HCT116 (cell line): ENCODE data around the gene ETS2. TPM values are rescaled to one million over a fixed set of nuclear protein-coding genes. Genes with fewer than 3 reads are reported as not detected.
A peak's percentile ranks its signal among the peaks of the same experiment; 100 is the strongest.

ENCODE experiments used
- ATAC-seq: fragments of 200-7000 bp; cut with Tn5 transposase; 2 replicates; pipeline ENCODE4 v1.9.1; 2020; ENCODE audit warnings: mild to moderate bottlenecking, moderate library complexity
- BruUV-seq: library from RNA; stranded (reverse); fragments of 400-500 nt; replicated peaks from 2 replicates; lab custom pipeline; 2021; lab: Mats Ljungman, UMichigan
- CTCF ChIA-PET: fragments of 300-600 bp; sonication (Branson Sonifier 250); formaldehyde crosslinking; loops from one replicate; lab custom pipeline; 2021; ENCODE audit warnings: antibody characterized with exemption; lab: Charles Lee
- POLR2A ChIA-PET: fragments of 300-600, 350-600 bp; sonication (Branson Sonifier 250); formaldehyde crosslinking; loops from one replicate; lab custom pipeline; 2021; ENCODE audit warnings: antibody characterized with exemption; lab: Charles Lee
- RAD21 ChIA-PET, 2 experiments: fragments of 300-600 bp; sonication (Branson Sonifier 250); formaldehyde crosslinking; loops; one replicate each; lab custom pipeline; 2023; ENCODE audit warnings: low total read pairs in 2 of 2; ENCODE audit not compliant: uncharacterized antibody in 2 of 2, unreplicated experiment in 2 of 2, low non-redundant PET in 1 of 2; lab: Charles Lee
- DNase-seq: peaks from one replicate; pipeline ENCODE4 v3.0.0-alpha.2; 2010; ENCODE audit warnings: low read depth, low spot score
- H2AFZ ChIP-seq: fragments of 200-600 bp; shearing (Covaris generic), sonication (generic); 2 replicates; pipeline ENCODE4 v1.6.1; 2017; ENCODE audit warnings: low read depth, mixed run types, mixed read lengths, antibody characterized with exemption, low read length; ENCODE audit not compliant: poor library complexity, severe bottlenecking
- H3K27ac ChIP-seq: 2 replicates; pipeline ENCODE4 v1.5.1; 2012; ENCODE audit warnings: low read depth, low read length
- H3K27me3 ChIP-seq: fragments of 200-600 bp; sonication (generic); 2 replicates; pipeline ENCODE4 v1.6.1; 2016; ENCODE audit warnings: mixed run types, low read length, mixed read lengths; ENCODE audit not compliant: insufficient read depth
- H3K36me3 ChIP-seq, 2 experiments: fragments of 200-500 bp in 1 of 2; fragments of 200-600 bp in 1 of 2; sonication (Bioruptor generic) in 1 of 2; sonication (generic) in 1 of 2; 2 replicates each; pipeline versions ENCODE4 v1.5.1 to v1.6.1; 2014 to 2016; ENCODE audit warnings: low read length in 2 of 2, inconsistent platforms in 1 of 2, mixed read lengths in 1 of 2, mixed run types in 1 of 2; ENCODE audit not compliant: insufficient read depth in 2 of 2, control insufficient read depth in 1 of 2
- H3K4me1 ChIP-seq, 2 experiments: fragments of 200-600 bp in 1 of 2; sonication (generic) in 1 of 2; 2 replicates each; pipeline versions ENCODE4 v1.5.1 to v1.6.1; 2012 to 2017; ENCODE audit warnings: low read length in 2 of 2, inconsistent platforms in 1 of 2, mild to moderate bottlenecking in 1 of 2, mixed read lengths in 1 of 2, mixed run types in 1 of 2, moderate library complexity in 1 of 2; ENCODE audit not compliant: insufficient read depth in 2 of 2, control insufficient read depth in 1 of 2
- H3K4me2 ChIP-seq: fragments of 200-600 bp; sonication (generic); 2 replicates; pipeline ENCODE4 v1.6.1; 2017; ENCODE audit warnings: mixed run types, low read length, mixed read lengths
- H3K4me3 ChIP-seq, 2 experiments: fragments of 200-600 bp in 1 of 2; sonication (generic) in 1 of 2; replicated peaks in 1 of 2; 2 replicates each; pipeline ENCODE4 v1.5.1; 2011 to 2016; ENCODE audit warnings: low read length in 2 of 2, control low read depth in 1 of 2, low read depth in 1 of 2, mild to moderate bottlenecking in 1 of 2, mixed read lengths in 1 of 2, mixed run types in 1 of 2
- H3K79me2 ChIP-seq: fragments of 200-600 bp; sonication (generic); 2 replicates; pipeline ENCODE4 v1.6.1; 2017; ENCODE audit warnings: mild to moderate bottlenecking, mixed run types, low read length, moderate library complexity, mixed read lengths; ENCODE audit not compliant: insufficient read depth
- H3K9ac ChIP-seq: fragments of 200-600 bp; sonication (generic); 2 replicates; pipeline ENCODE4 v1.6.1; 2016; ENCODE audit warnings: low read length, mixed read lengths
- H3K9me2 ChIP-seq: fragments of 200-600 bp; sonication (generic), shearing (Covaris generic); 2 replicates; pipeline ENCODE4 v1.6.1; 2017; ENCODE audit warnings: mixed run types, mild to moderate bottlenecking, moderate library complexity; ENCODE audit not compliant: insufficient read depth
- H3K9me3 ChIP-seq, 2 experiments: fragments of 200-500 bp in 1 of 2; fragments of 200-600 bp in 1 of 2; sonication (Bioruptor generic) in 1 of 2; sonication (generic) in 1 of 2; 2 replicates each; pipeline ENCODE4 v1.6.1; 2014 to 2017; ENCODE audit warnings: low read length in 2 of 2, mixed read lengths in 2 of 2, inconsistent platforms in 1 of 2, low read depth in 1 of 2, mild to moderate bottlenecking in 1 of 2, mixed run types in 1 of 2, moderate library complexity in 1 of 2; ENCODE audit not compliant: control insufficient read depth in 1 of 2, insufficient read depth in 1 of 2
- H4K20me1 ChIP-seq: fragments of 200-600 bp; sonication (generic), shearing (Covaris generic); 2 replicates; pipeline ENCODE4 v1.6.1; 2017; ENCODE audit warnings: mixed run types, mild to moderate bottlenecking, moderate library complexity; ENCODE audit not compliant: insufficient read depth
- ATF3 ChIP-seq: IDR thresholded peaks from 2 replicates; pipeline ENCODE4 v1.6.1; 2012
- CBX3 ChIP-seq: IDR thresholded peaks from 2 replicates; pipeline ENCODE4 v1.6.1; 2012; ENCODE audit warnings: low read depth
- CEBPB ChIP-seq: IDR thresholded peaks from 2 replicates; pipeline ENCODE4 v1.6.1; 2012; ENCODE audit warnings: low read depth
- EGR1 ChIP-seq: IDR thresholded peaks from 2 replicates; pipeline ENCODE4 v1.6.1; 2012; ENCODE audit warnings: low read depth
- ELF1 ChIP-seq: IDR thresholded peaks from 2 replicates; pipeline ENCODE4 v1.6.1; 2012; ENCODE audit warnings: low read depth, borderline replicate concordance
- EZH2 ChIP-seq: fragments of 200-600 bp; sonication (generic); IDR thresholded peaks from 2 replicates; pipeline ENCODE4 v1.6.1; 2017; ENCODE audit warnings: antibody characterized with exemption, mixed run types
- EZH2phosphoT487 ChIP-seq: fragments of 200-600 bp; IDR thresholded peaks from 2 replicates; pipeline ENCODE4 v1.6.1; 2018; ENCODE audit warnings: antibody characterized with exemption, borderline replicate concordance
- JUND ChIP-seq: IDR thresholded peaks from 2 replicates; pipeline ENCODE4 v1.6.1; 2012
- MAX ChIP-seq: IDR thresholded peaks from 2 replicates; pipeline ENCODE4 v1.6.1; 2012
- POLR2A ChIP-seq: IDR thresholded peaks from 2 replicates; pipeline ENCODE4 v1.7.0; 2011; ENCODE audit warnings: borderline replicate concordance; ENCODE audit not compliant: insufficient read depth, insufficient read length; ENCODE audit errors: extremely low read depth
- RAD21 ChIP-seq: IDR thresholded peaks from 2 replicates; pipeline ENCODE4 v1.6.1; 2012; ENCODE audit warnings: low read depth, mild to moderate bottlenecking
- REST ChIP-seq: IDR thresholded peaks from 2 replicates; pipeline ENCODE4 v1.6.1; 2012; ENCODE audit warnings: low read depth
- SP1 ChIP-seq: IDR thresholded peaks from 2 replicates; pipeline ENCODE4 v1.6.1; 2012; ENCODE audit warnings: low read depth
- SRF ChIP-seq: IDR thresholded peaks from 2 replicates; pipeline ENCODE4 v1.6.1; 2012; ENCODE audit warnings: low read depth
- TCF7L2 ChIP-seq: IDR thresholded peaks from 2 replicates; pipeline ENCODE4 v1.7.0; 2011; ENCODE audit warnings: borderline replicate concordance, inconsistent platforms; ENCODE audit not compliant: insufficient read depth, insufficient read length; ENCODE audit errors: extremely low read depth
- YY1 ChIP-seq: IDR thresholded peaks from 2 replicates; pipeline ENCODE4 v1.6.1; 2011; ENCODE audit warnings: low read length, low read depth, moderate library complexity, mild to moderate bottlenecking; ENCODE audit not compliant: insufficient replicate concordance; ENCODE audit errors: extremely low read depth
- ZBTB33 ChIP-seq: IDR thresholded peaks from 2 replicates; pipeline ENCODE4 v1.6.1; 2011; ENCODE audit warnings: mild to moderate bottlenecking, low read length, moderate library complexity; ENCODE audit not compliant: insufficient replicate concordance; ENCODE audit errors: extremely low read depth
- ZFX ChIP-seq: fragments of 450-650 bp; IDR thresholded peaks from 2 replicates; pipeline ENCODE4 v1.6.1; 2017
- ZNF274 ChIP-seq: fragments of 200-500 bp; sonication (Bioruptor generic); IDR thresholded peaks from 2 replicates; pipeline ENCODE4 v1.6.1; 2014; ENCODE audit warnings: mild to moderate bottlenecking, low read depth, low read length, inconsistent platforms
- intact Hi-C: fragments of 100-400 bp; cut with micrococcal nuclease; formaldehyde crosslinking; loops from 2 replicates; pipeline ENCODE4 v1.10.0; 2022
- total RNA-seq: library from RNA; stranded (reverse); gene quantifications from one replicate; pipeline ENCODE4 v1.2.1, GENCODE V29; 2021; ENCODE audit not compliant: unreplicated experiment

Gene ETS2
- total RNA-seq, 1 experiment from 2014 or later = 32.9 TPM

- ChIA-PET RAD21 (no interaction called here), CTCF (no interaction called here), POLR2A (interaction anchor here (0.7 kb wide), 1 partner anchor 63 kb away, joined by 4 read pairs; no protein-coding TSS in a partner anchor)
- Histone ChIP-seq H4K20me1 (no peaks in the 10 kb centered on the region), H3K27ac (no peak overlapping the region), H3K9me3 (no peaks in the 10 kb centered on the region), H2AFZ (peak overlapping the region; percentile 63), H3K79me2 (no peaks in the 10 kb centered on the region), H3K36me3 (no peaks in the 10 kb centered on the region), H3K4me2 (peak overlapping the region; percentile 25), H3K9me2 (no peaks in the 10 kb centered on the region), H3K4me3 (no peak overlapping the region), H3K4me1 (peaks cover 0 to 12% of the 10 kb centered on the region in 2 experiments; a peak in 2 of 4 replicates), H3K9ac (no peak overlapping the region), H3K27me3 (no peaks in the 10 kb centered on the region)
- ATAC-seq (no peak), DNase-seq (peak; percentile 21)
- no TSS peak for BruUV-seq
- intact Hi-C loops = no loop called here
- no peak for TF ChIP-seq SP1
- TF ChIP-seq CEBPB = peak; percentile 67
- TF ChIP-seq ZBTB33 = no peak
- no peak for TF ChIP-seq YY1
- TF ChIP-seq EZH2phosphoT487 = no peak
- 0 out of 2 replicates have a peak, but pooled peaks have one; percentile 10 for TF ChIP-seq JUND
- TF ChIP-seq ATF3 = peak; percentile 26; the same call in 1 of the 2 replicates
- TF ChIP-seq ELF1 = no peak
- TF ChIP-seq POLR2A = no peak
- no peak for TF ChIP-seq ZNF274
- TF ChIP-seq ZFX = no peak
- TF ChIP-seq MAX = no peak
- no peak for TF ChIP-seq RAD21
- TF ChIP-seq CBX3 = no peak
- no peak for TF ChIP-seq EGR1
- no peak for TF ChIP-seq EZH2
- no peak for TF ChIP-seq REST
- no peak for TF ChIP-seq TCF7L2
- no peak for TF ChIP-seq SRF
Observed at GRCh38 chr21:38839328-38840286, 33.9 kb downstream of the ETS2 start.
